SK-N-SH (cell line): ENCODE data around the gene GNG3.

Experiments
- CHD2 ChIP-seq: fragments of 150-350 bp; IDR thresholded peaks from 2 replicates; pipeline ENCODE4 v1.6.1; 2018; ENCODE audit warnings: low read length; ENCODE audit not compliant: partially characterized antibody
- GABPA ChIP-seq: IDR thresholded peaks from 2 replicates; pipeline ENCODE4 v1.4.0; 2012; ENCODE audit warnings: low read depth, mild to moderate bottlenecking
- JUND ChIP-seq: IDR thresholded peaks from 2 replicates; pipeline ENCODE4 v1.4.0; 2012
- MEF2A ChIP-seq: IDR thresholded peaks from 2 replicates; pipeline ENCODE4 v1.4.0; 2012; ENCODE audit warnings: low read depth, borderline replicate concordance
- NRF1 ChIP-seq: IDR thresholded peaks from 2 replicates; pipeline ENCODE4 v1.6.1; 2012; ENCODE audit warnings: low read depth, mild to moderate bottlenecking, low read length
- RCOR1 ChIP-seq: fragments of 150-350 bp; IDR thresholded peaks from 2 replicates; pipeline ENCODE4 v1.6.1; 2017; ENCODE audit warnings: antibody characterized with exemption, low read length
- RFX5 ChIP-seq: IDR thresholded peaks from 2 replicates; pipeline ENCODE4 v1.6.1; 2012; ENCODE audit warnings: mild to moderate bottlenecking, improper control_type of control experiment, low read length
- SMC3 ChIP-seq: IDR thresholded peaks from 2 replicates; pipeline ENCODE4 v1.6.1; 2012; ENCODE audit warnings: low read depth, low read length, improper control_type of control experiment
- TCF12 ChIP-seq: IDR thresholded peaks from 2 replicates; pipeline ENCODE4 v1.4.0; 2012
- YY1 ChIP-seq: IDR thresholded peaks from 2 replicates; pipeline ENCODE4 v1.4.0; 2012; ENCODE audit warnings: low read depth, mild to moderate bottlenecking
- TF ChIP-seq, protein P1 (sequence below): fragments of 200-600 bp; sonication (generic); IDR thresholded peaks from 2 replicates; pipeline ENCODE4 v1.6.1; 2017; ENCODE audit warnings: antibody characterized with exemption, mild to moderate bottlenecking, moderate library complexity
- TF ChIP-seq, protein P2 (sequence below): IDR thresholded peaks from 2 replicates; pipeline ENCODE4 v1.4.0; 2012; ENCODE audit warnings: low read depth, borderline replicate concordance

DNA sequence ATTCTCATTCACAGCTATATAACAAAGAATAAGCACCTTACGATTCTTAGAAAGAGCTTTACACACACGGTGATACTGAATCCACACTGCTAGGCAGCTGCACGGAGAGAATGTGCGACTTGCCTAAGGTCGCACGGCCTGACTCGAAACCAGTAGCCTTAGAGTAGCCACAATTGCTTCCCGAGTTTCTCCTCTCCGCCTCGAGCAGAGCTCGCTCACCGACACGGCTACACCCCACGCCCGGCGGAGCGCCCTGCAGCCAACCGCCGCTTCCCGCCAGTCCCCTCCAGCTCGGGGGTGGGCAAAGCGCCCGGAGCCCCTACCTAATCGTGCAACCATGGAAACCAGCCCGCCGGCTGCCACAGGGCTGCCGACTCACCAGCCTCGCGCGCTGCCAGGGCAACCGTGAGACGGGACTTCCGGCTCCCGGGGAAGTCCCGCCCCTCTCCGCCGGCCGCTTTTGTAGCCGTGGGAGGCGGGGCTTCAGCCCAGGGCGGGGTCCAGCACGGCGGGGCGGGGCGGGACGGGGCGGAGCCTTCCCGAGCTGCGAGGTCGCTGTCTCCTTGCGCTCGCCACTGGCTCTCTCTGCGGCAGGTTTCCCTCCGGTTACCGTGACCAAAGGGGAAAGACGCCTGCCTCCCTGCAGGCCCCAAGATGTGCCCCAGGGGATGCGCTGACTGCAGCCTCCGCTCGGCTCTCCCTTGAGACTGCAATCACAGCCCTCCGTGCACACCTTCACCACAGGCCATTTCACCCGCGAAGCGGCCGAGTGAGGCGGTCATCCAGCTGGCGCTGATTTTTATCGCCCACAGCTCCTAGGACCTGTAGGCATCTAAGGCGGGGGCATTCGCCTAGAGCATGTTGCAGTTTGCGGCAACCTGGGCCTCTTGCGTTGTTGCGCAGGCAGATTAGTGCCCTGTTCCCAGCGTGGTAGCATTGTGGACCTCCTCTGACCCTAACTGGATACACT is 1.3 kb upstream of the GNG3 start:
- TF ChIP-seq RFX5 (no peak), YY1 (peak; percentile 35; the same call in 1 of the 2 replicates), NRF1 (no peak), GABPA (peak; percentile 86), CHD2 (no peak), RCOR1 (no peak), TCF12 (no peak), MEF2A (no peak), SMC3 (no peak), JUND (no peak)
- TF ChIP-seq, protein P1, sequence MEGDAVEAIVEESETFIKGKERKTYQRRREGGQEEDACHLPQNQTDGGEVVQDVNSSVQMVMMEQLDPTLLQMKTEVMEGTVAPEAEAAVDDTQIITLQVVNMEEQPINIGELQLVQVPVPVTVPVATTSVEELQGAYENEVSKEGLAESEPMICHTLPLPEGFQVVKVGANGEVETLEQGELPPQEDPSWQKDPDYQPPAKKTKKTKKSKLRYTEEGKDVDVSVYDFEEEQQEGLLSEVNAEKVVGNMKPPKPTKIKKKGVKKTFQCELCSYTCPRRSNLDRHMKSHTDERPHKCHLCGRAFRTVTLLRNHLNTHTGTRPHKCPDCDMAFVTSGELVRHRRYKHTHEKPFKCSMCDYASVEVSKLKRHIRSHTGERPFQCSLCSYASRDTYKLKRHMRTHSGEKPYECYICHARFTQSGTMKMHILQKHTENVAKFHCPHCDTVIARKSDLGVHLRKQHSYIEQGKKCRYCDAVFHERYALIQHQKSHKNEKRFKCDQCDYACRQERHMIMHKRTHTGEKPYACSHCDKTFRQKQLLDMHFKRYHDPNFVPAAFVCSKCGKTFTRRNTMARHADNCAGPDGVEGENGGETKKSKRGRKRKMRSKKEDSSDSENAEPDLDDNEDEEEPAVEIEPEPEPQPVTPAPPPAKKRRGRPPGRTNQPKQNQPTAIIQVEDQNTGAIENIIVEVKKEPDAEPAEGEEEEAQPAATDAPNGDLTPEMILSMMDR, result no peak
- TF ChIP-seq, protein P2, sequence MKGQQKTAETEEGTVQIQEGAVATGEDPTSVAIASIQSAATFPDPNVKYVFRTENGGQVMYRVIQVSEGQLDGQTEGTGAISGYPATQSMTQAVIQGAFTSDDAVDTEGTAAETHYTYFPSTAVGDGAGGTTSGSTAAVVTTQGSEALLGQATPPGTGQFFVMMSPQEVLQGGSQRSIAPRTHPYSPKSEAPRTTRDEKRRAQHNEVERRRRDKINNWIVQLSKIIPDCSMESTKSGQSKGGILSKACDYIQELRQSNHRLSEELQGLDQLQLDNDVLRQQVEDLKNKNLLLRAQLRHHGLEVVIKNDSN, result no peak
